Fibroblast of upper back skin (primary cell): ENCODE measurements around the gene IRX3.
A peak's percentile ranks its signal among the peaks of the same experiment; 100 is the strongest.
"Not testable (repeated sequence)": the region's sequence is repeated elsewhere in the genome, so short reads cannot be mapped to it uniquely, and the experiment has no call there.

Experiments used
- DNase-seq: peaks from one replicate; pipeline ENCODE4 v3.0.0-alpha.2; 2013

Gene IRX3

DNA sequence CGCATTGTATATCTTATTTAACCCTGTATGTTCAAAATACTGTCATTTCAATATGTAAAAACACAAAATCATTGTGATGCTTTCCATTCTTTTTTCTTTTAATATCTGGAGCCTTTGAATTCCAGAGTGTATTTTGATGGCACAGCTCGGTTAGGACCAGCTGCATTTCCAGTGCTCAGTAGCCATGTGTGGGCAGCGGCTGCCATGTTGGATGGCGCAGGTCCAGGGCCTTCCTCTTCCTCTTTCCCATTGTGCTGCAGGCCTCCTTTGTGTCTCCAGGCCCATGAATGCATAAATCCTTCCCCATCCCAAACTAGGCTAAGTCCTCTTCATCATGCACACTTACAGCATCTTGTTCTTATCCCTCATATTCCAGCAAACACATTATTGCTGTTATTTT is 13.0 kb downstream of the IRX3 start:
- no peak for DNase-seq

DNA sequence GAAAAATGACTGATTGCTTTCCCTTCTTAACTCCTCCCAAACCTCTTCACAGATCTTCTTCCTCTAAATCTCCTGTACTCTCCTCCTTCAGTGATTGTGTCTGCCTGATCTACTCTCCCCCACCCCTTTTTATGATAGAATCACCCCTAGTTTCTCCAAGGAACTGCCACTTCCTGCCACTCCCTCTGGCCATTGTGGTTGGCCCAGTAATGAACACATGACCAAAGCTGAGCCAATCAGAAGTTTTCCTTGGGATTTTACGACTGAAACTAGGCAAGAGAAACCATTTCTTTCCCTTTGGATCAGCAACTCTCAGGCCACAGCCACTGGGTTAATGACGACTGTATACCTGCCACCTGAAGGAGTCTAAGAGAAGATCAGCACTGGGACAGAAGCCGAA is 15.9 kb downstream of the IRX3 start:
- DNase-seq: no peak

DNA sequence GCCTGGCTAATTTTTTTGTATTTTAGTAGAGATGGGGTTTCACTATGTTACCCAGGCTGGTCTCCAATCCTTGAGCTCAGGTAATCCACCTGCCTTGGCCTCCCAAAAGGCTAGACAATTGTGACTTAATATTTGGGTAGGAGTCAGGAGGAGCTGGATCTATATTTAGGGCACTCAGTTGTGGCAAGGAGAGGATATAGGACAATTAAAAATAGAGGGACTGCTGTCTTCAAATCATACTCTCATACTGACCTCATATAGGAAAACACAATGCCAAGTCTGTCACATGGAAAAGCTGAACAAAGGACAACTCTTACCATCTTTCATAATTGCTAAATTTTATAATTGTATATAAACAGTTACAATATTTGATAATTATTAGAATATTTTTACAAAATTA is 17.1 kb downstream of the IRX3 start:
- DNase-seq: no peak

DNA sequence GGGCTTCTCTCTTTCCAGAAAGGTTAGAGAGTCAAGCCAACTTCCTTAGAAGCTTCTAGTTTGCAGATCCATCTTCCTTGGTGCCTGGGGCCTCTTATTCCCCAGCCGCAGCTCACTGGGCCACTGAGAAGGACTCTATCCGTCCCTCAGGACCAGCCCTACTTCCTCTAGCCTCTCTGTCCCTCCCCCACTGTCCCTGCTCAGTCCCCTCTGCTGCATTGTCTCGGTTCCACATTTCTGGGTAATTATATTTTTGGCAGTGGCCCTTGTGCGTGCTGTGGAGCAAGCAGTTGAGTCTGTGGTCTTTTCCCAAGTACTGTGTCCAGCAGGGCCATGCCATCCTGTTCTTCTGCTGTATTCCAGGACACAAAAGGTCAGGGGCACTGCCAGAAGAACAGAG is 17.8 kb downstream of the IRX3 start:
- no peak for DNase-seq

DNA sequence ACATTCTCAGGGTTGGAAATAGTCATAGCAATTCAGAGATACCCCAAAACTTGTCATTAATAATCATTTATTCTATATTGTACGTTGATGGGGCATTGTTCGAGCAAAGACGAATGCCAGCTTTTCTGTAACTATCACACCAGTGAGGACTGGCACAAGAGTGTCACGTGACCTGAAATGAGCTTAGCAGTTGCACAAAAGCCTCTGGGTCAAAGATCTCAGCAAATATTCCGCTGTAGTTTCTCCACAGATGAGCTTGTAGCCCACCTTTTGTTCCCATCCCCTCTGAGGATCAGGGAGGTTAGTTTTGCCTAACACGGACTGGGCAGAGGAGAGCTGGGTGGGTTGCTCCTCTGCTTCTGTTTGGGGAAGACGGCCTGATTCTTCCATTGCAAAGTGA is 18.2 kb downstream of the IRX3 start:
- no peak for DNase-seq

DNA sequence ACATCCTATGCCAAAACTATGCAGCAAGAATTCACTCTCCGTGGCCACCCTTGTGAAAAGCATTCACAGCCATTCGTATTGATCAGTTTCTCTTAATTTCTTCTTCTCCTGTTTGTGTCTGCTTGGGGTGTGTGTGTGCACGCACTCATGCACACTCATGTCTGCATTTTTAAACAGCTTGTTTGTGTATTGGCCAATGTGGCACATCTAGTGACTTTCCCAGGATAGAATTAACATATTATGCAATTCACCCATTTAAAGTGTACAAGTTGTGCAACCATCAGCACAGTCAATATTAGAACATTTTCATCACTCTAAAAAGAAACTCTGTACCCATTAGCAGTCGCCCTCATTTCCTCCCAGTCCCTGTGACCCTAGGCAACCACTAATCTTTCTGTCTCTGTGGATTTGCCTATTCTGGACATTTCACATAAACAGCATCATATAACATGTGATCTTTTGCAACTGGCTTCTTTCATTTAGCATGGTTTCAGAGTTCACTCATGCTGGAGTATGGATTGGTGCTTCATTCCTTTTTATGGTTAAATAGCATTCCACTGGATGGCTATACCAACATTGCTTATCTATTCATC is 20.1 kb downstream of the IRX3 start:
- no peak for DNase-seq

DNA sequence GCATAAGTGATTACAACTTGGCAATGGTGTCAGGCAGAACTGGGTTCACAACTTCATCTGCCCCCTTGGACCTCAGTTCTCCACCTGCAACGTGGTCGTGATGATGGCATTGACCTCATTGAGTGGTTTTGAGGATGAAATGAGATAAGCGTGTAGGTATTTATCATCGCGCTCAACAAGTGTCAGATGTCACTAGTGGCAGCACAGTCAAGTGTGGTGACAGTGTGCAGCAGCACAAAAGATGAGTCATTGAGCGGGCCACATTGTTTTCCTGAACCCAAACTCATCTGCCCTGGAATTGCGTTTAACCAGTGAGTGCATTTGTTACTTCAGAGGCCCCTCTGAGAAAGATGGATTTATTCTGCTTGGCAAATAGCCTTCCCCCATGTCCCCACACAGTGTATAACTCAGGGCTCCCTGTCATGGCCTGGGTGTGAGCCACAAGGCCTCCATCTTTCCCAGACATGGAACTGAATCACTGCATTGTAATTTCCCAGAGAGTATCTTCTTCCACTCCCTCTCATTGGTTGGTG is 20.9 kb downstream of the IRX3 start:
- peak; percentile 57 for DNase-seq

DNA sequence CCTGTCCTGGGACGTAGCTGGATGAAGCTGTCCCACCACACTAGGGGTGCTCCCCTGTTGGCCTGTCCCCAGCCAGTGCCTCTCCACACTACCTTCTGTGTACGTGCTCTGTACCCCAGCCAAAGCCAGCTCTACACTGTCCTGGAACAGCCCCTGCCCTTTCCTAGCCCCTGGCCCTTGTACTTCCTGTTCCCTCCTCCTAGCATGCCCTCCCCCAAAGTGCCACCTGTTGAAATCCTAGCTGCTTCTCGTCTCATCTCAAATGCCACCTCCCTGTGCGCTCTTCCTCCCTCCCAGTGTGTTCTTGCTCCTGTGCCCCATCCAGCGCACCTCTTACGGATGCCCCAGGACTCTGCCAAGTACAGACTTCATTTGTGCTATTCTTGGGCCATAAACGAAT is 33.5 kb downstream of the IRX3 start:
- DNase-seq: no peak

DNA sequence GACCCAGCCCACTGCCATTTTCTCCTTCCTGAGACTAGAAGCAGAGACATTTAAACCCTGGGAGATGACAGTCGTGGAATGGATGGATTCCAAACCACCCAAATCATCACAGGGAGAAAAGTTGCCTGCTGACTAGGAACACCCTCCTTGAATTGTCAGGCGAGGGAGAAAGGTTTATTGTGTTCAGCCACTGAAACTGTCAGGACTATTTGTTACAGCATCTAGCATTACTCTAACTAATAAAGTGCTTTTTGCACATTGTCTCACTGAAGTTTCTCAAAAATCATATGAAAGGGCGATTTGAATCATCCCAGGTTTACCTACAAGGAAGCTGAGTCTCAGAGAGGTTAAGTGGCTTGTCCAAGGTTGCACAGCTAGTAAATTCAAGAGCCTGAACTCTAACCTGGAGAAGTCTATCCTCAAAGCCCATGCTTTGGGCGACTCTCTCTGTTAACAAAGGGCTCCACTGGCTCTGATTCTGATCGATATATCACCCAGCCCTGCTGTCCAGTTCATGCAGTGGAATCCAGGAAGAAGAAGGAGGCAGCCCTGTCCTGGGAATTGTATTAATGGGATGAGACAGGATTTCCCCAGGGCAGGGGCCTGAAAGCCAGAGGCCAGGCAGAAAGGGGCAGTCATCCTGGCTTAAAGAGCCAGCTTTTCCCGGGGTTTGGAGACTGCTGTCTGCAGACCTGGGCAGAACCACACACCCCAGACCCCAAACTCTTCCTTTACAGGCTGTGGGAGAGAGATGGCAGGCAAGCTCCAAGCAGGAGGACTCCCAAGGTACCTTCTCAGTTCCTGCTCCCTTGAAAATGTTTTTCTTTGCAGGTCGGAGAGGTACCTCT is 37.5 kb downstream of the IRX3 start:
- no peak for DNase-seq

DNA sequence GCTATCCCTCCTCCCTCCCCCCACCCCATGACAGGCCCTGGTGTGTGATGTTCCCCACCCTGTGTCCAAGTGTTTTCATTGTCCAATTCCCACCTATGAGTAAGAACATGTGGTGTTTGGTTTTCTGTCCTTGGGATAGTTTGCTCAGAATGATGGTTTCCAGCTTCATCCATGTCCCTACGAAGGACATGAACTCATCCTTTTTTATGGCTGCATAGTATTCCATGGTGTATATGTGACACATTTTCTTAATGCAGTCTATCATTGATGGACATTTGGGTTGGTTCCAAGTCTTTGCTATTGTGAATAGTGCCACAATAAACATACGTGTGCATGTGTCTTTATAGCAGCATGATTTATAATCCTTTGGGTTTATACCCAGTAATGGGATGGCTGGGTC is 38.9 kb downstream of the IRX3 start:
- DNase-seq: not testable (repeated sequence)

DNA sequence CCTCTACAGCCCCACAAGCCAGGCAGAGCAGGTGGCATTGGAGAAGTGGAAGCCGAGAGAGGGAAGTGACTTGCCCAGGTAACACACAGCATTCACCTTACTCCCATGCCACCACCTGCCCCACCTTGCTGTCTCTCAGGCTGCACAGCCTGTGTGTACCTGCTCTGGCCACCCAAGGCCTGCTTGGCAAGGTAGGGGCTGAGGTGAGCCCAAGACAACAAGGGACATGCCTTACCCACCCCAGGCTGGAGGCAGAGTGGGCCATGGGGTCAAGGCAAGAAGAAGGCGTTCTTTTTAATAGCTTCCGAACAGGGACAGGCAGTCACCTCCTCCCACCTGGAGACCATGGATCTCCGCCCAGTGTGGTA is 40.1 kb downstream of the IRX3 start:
- no peak for DNase-seq

DNA sequence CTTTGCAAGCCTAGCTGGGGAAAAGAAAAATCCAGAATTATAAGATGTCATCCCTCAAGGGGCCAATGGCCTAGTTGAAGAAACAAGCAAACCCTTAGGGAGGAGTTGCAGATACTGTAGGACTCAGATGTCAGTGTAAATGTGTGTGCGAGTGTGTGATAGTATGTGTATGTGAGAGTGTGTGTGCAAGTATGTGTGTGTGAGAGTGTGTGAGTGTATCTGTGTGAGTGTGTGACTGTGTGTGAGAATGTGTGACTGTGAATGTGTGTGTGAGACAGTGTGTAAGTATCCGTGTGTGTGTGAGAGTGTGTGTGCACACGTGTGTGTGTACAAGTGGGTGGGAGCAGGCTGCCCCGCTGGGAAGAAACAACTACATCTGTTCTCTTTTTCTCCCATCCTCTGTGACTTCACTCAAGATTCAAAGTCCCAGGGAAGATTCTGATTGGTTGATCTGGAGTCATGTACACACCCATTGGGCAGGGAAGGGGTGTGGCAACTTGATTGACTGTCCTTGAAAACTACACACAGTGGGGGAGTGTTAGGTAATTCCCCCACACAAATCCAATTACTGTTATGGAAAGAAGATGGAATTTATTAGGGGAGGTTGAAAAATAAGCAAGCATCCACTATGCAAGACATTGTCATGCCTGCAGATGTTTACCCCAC is 40.7 kb downstream of the IRX3 start:
- no peak for DNase-seq

DNA sequence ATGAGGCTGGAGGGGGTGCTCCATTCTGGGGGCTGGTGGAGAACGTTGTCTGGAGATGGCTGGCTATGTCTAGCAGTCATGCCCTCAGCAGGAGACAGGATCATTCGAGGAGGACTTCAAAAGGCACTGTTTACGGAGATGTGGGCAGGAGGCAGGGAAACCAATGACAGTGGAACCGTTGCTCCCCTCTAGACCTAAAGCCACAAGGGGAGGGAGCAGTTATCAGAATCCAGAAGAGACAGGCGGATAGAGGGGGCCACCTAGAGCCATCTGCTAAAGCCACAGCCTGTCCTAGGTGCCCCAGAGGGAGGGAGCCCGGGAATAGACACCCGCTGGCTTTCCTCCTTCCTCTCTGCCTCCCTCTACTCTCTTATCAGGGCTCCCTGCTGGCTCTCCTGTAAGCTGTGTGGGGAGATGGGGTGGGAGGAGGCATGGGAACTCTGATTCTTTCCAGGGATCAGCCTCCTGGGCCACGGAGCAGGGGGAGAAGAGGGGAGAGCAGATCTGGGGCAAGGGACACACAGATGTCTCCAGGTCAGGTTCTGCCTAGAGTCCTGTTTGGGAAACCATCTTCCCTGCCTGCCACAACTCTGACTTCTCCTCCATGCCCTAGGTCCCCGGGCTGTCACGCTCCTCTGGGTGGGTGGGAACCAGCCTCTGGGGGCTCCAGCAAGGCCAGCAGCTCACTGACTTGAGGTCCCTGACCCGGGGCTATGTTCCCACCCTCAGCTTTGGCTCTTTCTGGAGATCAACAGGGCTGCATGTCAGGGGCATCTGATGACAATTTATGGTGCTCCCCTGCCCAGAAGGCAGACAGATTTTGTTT is 42.3 kb downstream of the IRX3 start:
- DNase-seq: no peak

DNA sequence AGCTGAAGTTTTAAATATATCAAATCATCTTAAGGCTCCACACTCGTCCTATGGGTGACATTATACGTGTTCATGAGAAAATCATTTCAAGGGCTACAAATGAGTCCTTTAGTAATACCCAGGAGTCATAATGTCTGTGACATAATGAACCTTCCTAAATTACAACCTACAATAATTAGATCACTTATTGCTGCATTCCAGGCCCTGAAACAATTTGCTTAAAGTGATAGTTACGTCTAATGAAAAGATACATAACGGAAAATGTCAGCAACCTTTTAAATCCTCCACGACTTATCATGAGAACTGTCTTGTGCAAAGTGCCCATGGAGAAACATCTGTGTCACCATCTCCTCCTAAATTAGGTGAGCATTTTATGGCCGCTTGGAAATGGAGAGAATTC is 43.4 kb downstream of the IRX3 start:
- DNase-seq: no peak

DNA sequence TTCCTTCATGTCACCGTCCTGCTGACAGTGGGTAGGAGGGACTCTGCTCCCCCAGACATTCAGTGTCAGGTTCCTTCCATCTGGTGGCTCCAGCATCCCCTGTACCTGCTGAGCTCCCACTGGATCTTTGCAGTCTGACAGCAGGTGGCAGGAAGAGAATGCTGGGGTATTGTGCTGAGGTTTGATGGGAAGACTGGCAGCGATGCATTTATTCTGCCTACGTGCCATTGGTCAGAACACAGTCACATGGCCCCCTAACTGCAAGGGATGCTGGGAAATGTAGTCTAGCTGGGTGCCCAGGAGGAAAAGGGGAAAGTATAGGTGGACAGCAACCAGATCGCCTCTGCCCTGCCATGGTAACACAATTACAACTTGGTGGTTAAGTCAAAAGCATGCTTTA is 44.4 kb downstream of the IRX3 start:
- DNase-seq: no peak

DNA sequence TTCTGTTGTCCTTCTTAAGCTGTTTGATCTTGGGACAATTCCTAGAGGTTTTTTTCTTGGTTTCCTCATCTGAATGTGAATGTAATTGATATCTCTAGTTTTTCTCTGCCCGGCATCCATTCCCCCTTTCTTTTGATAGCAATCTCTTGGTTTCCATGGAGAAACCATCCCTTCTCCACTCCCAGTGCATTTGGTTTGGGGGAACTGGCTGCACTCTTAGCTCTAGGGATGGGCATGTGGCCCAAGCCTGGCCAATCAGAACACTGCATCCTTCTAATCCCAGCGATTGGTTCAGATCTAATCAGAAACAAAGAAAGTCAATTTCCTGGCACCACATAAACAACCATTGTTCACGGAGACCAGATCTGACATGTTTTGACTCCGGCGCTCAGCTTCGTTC is 45.1 kb downstream of the IRX3 start:
- DNase-seq: no peak

DNA sequence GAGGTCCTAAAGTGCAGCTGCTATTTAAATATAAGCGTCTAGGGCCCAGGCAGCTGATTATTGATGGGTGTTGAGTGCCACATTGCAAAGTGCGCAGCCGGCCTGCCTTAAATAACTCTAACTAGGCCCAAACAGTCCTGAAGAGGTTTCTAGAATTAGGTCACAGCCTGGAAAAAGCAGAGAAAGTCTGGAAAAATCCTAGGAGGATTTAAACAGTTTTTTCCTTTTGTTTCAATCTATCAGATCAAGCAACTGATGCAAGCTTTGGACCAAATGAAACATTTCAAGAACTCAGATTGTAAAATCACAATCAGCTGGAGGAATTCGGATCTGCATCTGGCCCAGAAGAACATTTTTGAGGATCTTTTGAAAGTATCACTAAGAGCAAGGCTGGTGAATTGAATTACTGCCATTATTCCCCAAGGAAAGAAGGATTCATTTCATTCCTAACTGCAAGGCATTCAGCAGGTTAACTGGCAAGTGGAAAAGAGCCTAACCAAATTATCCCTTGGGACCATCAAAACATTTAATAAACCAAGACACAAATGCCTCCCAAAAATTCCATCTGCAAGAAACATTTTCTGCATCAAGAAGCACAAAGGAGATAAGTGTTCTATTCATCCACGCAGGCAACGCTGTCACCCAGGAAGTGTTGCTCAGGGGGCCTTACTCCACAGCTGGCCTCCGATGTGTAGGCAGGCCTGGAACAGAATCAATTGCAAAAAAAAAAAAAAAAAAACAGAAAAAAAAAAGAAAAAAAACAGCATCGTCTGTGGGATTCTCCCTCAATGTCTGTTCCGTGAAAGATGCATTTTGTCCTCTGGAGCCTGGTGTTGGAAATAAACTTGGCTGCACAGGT is 46.1 kb downstream of the IRX3 start:
- peak; percentile 80 for DNase-seq

DNA sequence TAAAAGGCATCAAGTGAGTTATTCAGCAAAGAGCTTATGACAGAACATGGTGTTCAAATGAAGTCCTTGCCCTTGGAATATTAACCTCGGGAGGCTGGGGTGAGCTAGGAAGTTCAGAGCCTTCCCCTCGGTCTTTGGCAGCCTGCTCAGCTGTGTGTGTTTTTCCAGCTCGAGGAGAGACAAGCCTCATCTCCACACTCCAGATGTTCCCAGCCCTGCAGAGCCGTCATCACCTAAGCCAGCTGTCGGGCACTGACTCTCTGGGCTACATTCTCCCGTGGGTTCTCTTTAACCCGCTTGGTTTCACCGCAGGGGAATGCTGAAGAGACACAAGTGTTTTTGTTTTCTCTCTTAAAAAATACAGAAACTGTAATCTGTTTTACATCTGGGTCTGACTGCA is 47.1 kb downstream of the IRX3 start:
- DNase-seq: peak; percentile 31

DNA sequence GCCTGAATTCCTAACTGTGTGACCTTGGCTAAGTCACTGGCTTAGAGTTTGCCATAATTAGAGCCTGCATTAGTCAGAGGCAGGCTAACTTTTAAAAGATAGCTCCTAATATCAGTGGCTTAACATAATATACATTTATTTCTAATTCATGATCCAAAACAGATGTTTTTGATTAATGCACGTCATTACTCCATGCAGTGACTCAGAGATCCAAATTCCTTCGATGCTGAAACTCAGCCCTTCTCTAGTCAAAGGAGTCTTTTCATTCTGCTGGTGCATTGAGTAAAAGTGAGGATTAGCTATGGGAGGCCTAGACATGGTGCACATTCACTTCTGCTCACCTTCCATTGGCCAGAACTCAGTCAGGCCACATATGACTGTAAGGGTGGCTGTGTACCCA is 49.8 kb downstream of the IRX3 start:
- peak; percentile 76 for DNase-seq

DNA sequence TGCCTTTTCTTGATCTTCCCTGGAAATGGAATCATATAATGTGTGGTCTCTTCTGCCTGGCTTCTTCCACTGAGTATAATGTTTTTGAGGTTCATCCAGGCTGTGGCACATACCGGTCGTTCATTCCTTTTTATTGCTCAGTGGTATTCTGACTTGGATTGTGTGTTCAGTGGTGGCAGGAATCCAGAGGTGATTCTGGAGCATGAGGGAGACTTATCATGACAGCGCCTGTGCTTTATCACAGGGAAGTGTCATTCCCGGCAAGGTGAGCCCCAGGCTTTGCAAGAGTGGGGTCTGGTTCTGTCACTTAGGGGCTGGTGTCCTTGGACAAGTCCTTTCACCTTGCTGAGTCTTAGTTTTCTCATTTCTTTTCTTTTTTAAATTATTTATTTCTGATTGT is 53.0 kb downstream of the IRX3 start:
- peak; percentile 30 for DNase-seq
